Subcutaneous preadipocyte (primary cell): ENCODE measurements around the gene ITGB8. TPM values are rescaled to one million over a fixed set of nuclear protein-coding genes. Genes with fewer than 3 reads are reported as not detected.

ENCODE experiments used
- small RNA-seq: library from RNA; depleted of rRNA; stranded (forward); fragments of <200 nt; gene quantifications from one replicate; pipeline ENCODE3, GENCODE V24; 2012
- total RNA-seq: library from RNA; depleted of rRNA; stranded (reverse); fragments of >200 nt; gene quantifications from 2 replicates; pipeline ENCODE4 v1.2.3, GENCODE V29; 2012

ITGB8 gene
- total RNA-seq, result 0.39 and 11.8 TPM in 2 replicates

DNA sequence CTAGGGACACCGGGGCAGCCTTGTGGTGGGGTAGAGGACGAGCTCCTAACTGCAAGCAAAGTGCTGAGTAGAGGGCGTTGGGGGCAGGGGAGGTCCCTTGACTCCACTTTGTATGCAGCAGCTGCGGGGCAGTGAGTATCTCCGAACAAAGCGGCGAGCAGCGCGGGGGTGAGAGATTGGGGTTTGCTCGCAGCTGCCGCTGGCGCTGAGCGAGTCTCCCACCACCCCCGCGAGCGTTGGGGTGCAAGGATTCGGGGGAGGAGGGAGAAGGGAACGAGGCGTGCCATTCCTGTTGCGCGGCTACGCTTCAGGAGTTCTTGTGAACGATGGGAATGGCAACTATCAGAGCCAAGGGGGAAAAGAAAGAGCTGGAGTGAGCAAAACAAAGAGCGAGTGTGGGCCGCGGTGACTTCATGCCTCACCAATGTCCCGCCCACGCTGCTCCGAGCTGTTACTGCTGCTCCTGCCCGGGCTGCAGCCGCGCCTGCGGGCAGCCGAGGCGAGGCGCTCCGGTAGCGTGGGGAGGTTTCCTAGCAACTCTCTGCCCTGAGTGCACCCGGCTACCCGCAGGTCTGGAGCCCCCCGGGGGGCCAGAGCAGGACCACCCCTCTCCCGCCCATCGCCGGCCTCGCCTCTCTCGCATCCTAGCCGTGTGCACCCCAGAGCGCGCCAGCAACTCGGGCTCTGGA, at the start of gene ITGB8:
TSS of gene ITGB8 (plus strand) at position 662 of the 689 bp plus-strand sequence. CDS start 907 bp downstream, outside the sequence.

Small RNA genes within 50 kb of the gene (small RNA-seq; reads per million reads assigned to genes)
- gene RF00275, result not detected

Other genes starting within 250 kb of the ITGB8 start
- gene MACC1, start 113.5 kb upstream of the ITGB8 start, total RNA-seq, result 0.37 TPM in 1 of 2 replicates, not detected in the other